GM12892 (cell line): ENCODE results near the gene KCNMB2.

ENCODE experiments used
- POLR2A ChIP-seq: IDR thresholded peaks from 2 replicates; pipeline ENCODE4 v1.6.1; 2011; ENCODE audit warnings: low read depth, low read length, control low read depth
- POLR2AphosphoS5 ChIP-seq: IDR thresholded peaks from 2 replicates; pipeline ENCODE4 v1.6.1; 2011; ENCODE audit warnings: low read depth, low read length, control low read depth
- TAF1 ChIP-seq: IDR thresholded peaks from 2 replicates; pipeline ENCODE4 v1.6.1; 2011; ENCODE audit warnings: low read depth, mild to moderate bottlenecking, control low read depth, low read length, borderline replicate concordance

- TF ChIP-seq POLR2A (no peak), POLR2AphosphoS5 (no peak), TAF1 (no peak)
Observed at GRCh38 chr3:178562947-178563232, 26.7 kb downstream of the KCNMB2 start.
